LNCaP clone FGC (cell line): ENCODE measurements around the gene RNF113A.
"Not testable (repeated sequence)": the region's sequence is repeated elsewhere in the genome, so short reads cannot be mapped to it uniquely, and the experiment has no call there.

ENCODE experiments used
- DNase-seq: peaks from one replicate; pipeline ENCODE4 v3.0.0-alpha.2; 2011; ENCODE audit warnings: low read depth
- H3K4me3 ChIP-seq: 2 replicates; pipeline ENCODE4 v1.5.1; 2011; ENCODE audit warnings: mild to moderate bottlenecking, low read depth, low read length, control low read depth
- TF ChIP-seq, protein P1 (sequence below): IDR thresholded peaks from 2 replicates; pipeline ENCODE4 v1.5.1; 2012; ENCODE audit warnings: mild to moderate bottlenecking; ENCODE audit not compliant: control insufficient read depth, insufficient read depth; ENCODE audit errors: extremely low read depth

RNF113A gene

DNA sequence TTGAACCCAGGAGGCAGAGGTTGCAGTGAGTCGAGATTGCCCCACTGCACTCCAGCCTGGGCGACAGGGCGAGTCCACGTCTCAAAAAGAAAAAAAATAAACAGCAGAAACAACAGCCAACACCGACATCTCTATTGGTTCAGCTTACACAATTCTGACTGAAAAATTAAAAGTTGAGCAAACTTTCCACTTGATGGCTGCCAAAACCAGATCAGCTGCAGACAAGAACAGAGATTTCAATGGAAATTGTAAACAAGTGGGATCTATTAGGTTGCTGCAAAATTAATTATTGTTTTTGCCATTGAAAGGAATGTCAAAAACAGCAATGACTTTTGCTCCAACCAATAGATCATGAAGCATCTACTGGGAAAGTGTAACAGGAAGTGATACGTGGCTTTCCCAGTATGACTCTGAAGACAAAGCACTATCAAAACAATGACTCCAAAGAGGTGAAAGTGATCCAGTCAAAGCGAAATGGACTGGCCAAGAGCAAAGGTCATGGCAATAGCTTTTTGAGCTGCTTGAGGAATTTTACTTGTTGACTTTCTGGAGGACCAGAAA lies 45.1 kb downstream of the RNF113A start:
- DNase-seq, result no peak
- TF ChIP-seq, protein P1, sequence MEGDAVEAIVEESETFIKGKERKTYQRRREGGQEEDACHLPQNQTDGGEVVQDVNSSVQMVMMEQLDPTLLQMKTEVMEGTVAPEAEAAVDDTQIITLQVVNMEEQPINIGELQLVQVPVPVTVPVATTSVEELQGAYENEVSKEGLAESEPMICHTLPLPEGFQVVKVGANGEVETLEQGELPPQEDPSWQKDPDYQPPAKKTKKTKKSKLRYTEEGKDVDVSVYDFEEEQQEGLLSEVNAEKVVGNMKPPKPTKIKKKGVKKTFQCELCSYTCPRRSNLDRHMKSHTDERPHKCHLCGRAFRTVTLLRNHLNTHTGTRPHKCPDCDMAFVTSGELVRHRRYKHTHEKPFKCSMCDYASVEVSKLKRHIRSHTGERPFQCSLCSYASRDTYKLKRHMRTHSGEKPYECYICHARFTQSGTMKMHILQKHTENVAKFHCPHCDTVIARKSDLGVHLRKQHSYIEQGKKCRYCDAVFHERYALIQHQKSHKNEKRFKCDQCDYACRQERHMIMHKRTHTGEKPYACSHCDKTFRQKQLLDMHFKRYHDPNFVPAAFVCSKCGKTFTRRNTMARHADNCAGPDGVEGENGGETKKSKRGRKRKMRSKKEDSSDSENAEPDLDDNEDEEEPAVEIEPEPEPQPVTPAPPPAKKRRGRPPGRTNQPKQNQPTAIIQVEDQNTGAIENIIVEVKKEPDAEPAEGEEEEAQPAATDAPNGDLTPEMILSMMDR, result no peak
- no peak overlapping the region for H3K4me3 ChIP-seq

DNA sequence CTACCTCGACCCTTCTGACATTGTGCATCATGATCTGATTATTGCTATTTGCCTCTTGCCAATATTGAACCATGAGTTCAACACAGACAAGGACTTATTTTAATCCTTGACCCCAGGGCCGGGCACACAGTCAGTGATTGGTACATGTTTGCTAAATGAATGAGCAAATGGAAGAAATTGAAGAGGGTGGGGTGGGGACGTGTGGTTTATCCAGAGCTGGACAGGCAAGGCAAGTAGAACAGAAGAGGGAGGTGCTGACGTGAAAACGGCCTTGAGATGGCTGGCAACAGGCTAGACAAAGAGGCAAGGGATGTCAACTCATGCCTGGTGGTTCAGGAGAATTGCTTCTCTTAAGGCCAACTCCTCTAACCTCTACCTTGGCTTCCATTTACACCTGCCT lies 47.3 kb downstream of the RNF113A start:
- DNase-seq, H3K4me3 ChIP-seq: not testable (repeated sequence)

DNA sequence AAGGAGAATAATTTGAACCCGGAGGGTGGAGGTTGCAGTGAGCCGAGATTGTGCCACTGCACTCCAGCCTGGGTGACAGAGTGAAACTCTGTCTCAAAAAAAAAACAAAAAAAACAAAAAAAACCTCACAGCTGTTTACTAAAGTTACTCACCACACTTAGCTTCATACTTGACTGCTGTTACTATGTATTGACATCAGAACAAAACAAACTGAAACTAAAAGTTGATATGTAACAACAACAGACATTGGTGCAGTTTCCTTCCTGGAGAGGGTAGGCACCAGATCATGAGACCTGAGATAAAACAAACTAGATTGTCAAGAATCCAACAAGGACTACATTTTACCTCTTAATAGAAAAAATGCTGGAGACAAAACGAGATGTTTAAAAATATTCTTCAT lies 49.8 kb downstream of the RNF113A start:
- not testable (repeated sequence) for H3K4me3 ChIP-seq, DNase-seq
